ENCODE measurements around the gene CAPN12.
"Not testable (repeated sequence)": the region's sequence is repeated elsewhere in the genome, so short reads cannot be mapped to it uniquely, and the experiment has no call there.

CAPN12 gene, protein sequence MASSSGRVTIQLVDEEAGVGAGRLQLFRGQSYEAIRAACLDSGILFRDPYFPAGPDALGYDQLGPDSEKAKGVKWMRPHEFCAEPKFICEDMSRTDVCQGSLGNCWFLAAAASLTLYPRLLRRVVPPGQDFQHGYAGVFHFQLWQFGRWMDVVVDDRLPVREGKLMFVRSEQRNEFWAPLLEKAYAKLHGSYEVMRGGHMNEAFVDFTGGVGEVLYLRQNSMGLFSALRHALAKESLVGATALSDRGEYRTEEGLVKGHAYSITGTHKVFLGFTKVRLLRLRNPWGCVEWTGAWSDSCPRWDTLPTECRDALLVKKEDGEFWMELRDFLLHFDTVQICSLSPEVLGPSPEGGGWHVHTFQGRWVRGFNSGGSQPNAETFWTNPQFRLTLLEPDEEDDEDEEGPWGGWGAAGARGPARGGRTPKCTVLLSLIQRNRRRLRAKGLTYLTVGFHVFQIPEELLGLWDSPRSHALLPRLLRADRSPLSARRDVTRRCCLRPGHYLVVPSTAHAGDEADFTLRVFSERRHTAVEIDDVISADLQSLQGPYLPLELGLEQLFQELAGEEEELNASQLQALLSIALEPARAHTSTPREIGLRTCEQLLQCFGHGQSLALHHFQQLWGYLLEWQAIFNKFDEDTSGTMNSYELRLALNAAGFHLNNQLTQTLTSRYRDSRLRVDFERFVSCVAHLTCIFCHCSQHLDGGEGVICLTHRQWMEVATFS

DNA sequence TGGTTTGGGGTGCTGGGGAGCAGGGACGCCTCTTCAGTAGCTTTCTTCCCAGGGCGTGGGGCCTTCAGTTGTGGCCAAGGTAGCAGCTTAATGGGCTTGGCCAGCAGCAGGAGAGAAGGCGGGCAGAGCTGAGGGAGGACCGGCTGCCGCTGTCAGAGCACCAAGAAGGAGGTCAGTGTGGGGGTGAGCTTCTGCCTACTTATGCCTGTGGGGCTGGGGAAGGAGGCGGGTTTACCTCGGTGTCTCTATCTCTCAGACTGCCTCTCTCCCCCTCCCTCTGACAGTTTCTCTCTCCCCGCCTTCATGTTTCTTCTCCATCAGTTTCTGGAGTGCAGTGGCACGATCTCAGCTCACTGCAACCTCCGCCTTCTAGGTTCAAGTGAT lies at the start of gene CAPN12:
CAPN12 (minus strand) TSS at position 177 of the 384 bp plus-strand sequence. CDS start 309 bp downstream, outside the sequence.
- DNase-seq = no peak
- no peak for ATAC-seq

DNA sequence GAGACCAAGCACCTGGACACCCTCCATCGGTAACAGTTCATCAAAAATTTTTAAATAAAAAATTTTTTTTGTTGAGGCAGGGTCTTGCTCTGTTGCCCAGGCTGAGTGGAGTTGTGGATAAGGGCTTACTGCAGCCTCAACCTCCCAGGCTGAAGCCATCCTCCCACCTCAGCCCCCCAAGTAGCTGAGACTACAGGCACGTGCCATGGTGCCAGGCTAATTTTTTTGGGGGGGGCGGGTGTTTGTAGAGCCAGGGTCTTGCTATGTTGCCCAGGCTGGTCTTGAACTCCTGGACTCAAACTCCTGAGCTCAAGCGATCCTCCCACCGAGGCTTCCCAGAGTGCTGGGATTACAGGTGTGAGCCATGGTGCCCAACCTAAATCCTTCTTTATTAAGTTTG lies 49.4 kb upstream of the CAPN12 start:
- ATAC-seq = no peak

DNA sequence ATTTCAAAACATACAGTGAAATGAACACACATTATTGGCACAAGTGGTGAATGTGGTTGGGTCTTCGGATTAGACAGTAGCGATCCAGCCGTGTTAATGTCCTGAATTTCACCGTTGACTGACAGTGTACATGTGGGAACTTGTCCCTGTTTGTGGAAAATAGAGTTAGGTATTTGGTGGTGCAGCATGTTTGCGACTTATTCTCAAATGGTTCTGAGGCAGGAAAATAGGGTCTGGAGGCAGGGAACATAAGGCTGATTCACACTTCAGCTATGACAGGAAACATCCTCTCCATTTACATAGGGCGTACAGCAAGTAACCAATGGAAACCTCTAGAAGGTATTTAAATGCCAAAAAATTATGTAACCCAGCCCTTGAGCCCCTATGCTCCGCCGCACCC lies 48.9 kb upstream of the CAPN12 start:
- ATAC-seq = no peak
- no peak for DNase-seq

More for the DNA sequence above, 49.4 kb upstream of the CAPN12 start:
- no peak for DNase-seq

DNA sequence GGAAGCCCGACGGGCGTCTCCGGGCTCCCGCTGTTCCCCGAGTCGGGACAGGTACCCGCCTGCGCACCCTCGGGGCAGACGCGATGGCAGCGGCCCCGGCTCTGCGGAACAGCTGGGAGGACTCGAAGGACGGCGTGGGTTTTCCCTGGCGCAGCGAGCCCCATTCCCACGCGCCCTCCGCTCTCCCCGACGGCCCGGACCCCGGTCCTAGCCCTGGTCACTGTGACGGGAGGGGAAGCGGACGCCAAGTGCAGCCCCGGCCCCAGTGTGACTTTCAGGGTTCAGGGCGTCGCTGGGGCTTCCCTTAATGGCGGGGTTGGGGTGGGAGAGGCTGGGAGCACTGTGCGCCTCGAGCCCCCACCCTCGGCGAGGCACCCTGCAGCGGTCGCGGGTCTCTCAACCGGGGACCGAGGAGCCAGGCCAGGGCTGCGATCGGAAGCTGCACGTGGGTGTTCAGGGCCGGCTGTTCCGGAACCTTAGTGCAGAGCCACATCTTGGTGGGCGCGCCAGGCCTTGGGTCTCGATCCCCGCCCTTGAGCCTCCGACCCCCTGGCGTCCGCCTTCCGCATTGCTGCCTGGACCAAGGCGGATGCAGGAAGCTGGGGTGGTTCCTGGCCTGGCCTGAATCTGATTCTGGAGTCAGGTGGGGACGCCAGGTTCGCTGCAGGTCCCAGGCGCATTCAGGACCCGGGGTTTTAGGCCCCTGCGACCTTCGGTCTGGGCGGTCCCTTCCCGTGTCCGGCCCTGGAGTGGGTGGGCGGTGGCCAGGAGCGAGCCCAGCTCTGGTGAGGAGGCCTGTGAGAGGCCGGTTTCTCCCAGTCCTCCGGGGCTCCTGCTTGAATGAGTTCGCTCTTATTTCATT lies 48.2 kb upstream of the CAPN12 start:
- peak; percentile 70 for DNase-seq

DNA sequence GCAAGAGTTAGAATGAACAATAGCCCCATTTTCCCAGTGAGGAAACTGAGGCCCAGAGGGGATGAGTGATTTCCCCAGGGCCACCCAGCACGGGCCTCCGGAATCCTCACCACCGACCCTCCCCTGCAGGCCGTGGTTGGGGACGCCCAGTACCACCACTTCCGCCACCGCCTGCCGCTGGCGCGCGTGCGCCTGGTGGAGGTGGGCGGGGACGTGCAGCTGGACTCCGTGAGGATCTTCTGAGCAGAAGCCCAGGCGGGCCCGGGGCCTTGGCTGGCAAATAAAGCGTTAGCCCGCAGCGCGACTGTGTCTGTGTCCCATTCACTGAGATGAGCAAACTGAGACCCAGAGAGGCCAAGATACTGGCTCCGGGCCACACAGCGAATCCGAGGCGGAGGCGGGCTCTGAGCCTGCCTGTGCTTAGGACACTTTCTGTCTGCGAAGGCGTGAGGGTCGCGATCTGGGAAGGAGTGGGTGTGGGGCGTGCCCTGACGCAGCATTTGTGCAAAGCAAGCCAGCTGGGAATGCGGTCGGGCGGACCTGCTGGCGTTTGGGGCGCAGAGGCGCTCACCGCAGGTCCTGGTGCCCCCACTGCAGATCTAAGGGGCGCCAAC lies 47.3 kb upstream of the CAPN12 start:
- ATAC-seq = peak; percentile 86

More for the DNA sequence above, 48.2 kb upstream of the CAPN12 start:
- peak; percentile 37 for ATAC-seq

DNA sequence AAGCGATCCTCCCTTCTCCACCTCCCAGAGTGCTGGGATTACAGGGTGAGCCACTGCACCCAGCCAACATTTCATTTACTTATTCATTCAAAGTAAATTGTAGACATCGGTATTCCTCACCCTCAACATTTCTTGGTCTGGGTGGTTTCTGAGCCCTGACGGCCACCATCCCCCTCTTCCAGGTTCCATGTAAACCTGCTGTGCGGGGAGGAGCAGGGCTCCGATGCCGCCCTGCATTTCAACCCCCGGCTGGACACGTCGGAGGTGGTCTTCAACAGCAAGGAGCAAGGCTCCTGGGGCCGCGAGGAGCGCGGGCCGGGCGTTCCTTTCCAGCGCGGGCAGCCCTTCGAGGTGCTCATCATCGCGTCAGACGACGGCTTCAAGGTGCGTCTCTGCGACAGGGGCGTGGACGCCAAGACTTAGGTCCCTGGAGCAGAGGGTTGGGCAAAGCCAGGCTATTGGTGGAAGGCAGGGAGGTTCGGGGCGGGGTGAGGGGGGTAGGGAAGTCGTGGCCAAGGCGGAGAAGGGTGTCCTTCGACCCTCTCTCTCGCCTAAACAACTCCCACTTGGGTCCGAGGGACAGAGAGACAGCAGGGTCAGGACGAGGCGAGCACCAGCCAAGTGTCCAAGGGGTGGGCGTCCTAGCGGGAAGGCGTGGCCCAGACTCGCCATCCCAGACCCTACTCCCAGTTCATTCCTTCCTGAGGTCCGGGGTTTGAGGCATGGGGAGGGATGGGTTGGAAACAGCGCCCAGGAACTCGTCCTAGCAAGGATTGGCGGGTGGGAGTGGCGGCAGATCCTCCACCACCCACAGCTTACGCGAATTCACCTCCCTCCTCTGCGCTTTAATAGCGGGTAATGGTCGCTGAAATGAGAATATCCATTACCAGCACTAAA lies 46.5 kb upstream of the CAPN12 start:
- ATAC-seq, DNase-seq: not testable (repeated sequence)

More for the DNA sequence above, 47.3 kb upstream of the CAPN12 start:
- DNase-seq = not testable (repeated sequence)

DNA sequence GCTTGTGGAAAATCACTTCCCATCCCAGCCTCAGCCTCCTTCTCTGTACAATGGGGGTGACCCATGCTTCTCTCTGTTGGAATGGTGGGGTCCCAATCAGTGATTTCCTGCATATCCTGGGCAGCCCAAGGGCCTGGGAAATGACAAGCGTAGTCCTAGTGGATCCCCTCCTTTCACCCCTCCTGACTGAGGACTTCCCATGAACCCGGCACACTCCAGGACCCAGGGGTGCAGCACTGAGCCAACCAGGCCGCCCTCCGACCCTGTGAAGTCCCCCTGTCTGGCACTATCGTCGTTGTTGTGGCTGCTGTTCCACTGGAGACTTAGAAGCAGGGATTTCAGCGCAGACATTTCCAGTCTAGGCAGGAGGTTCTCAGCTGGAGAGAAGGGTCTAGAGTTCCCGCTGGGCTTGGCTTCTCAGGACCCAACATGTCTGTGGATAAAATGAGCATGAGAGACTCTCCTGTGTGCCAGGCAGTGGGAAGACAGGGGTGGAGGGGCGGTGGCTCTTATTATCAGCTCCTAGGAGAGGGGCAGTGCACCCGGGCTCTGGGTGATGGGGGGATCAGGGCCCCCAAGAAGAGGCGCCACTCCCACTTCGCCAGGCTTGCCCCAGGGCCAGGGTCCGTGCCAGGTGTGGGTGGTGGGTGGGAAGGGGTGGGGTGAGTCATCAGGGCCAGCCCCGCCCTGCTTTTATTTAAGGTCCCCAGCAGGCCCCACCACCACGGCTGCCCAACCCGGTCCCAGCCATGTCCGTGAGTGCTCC lies 44.4 kb upstream of the CAPN12 start, which contains the start of gene LGALS7B:
LGALS7B (plus strand) TSS at position 723 of the 766 bp plus-strand sequence; CDS start at position 750, 27 bp downstream.
- ATAC-seq (no peak), DNase-seq (no peak)

DNA sequence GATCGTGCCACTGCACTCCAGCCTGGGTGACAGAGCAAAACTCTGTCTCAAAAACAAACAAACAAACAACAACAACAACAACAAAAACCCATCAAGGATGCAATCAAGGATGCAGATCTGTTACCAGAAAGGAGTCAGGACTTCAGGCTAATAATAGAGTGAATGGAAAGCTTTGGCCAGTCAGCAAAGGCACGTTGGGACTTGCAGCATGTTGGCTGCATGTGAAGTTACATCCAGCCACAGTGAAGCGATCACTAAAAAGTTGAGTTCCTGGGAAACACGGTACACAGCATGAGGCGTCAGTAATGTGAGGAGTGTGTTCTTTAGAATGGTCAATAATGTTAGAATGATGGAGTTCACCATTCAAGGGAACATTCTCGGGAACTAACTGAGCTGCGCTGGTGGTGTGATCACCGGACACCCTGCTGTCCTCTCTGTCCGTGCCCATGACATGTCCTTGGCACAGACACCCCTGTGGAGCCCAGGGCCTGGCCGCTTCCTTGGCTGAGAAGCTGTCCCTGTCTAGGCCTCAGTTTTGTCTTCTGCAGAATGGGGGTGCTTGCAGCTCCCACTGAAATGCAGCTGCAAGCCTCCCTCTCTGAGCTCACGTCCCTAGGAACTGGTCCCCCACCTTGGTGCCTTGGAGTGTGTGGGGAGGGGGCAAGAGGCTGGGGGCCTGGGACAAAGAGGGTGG lies 42.4 kb upstream of the CAPN12 start:
- DNase-seq (no peak), ATAC-seq (no peak)

DNA sequence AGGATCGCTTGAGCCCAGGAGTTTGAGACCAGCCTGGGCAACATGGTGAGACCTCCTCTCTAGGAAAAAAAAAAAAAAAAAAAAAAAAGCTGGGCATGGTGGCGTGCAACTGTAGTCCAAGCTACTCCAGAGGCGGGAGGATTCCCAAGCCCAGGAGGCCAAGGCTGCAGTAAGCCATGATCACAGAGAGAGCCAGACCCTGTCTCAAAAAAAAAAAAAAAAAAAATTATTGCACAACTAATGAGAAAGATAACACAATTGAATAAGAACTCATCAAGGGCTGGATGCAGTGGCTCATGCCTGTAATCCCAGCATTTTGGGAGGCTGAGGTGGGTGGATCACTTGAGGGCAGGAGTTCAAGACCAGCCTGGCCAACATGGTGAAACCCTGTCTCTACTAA lies 41.8 kb upstream of the CAPN12 start:
- ATAC-seq, DNase-seq: not testable (repeated sequence)

DNA sequence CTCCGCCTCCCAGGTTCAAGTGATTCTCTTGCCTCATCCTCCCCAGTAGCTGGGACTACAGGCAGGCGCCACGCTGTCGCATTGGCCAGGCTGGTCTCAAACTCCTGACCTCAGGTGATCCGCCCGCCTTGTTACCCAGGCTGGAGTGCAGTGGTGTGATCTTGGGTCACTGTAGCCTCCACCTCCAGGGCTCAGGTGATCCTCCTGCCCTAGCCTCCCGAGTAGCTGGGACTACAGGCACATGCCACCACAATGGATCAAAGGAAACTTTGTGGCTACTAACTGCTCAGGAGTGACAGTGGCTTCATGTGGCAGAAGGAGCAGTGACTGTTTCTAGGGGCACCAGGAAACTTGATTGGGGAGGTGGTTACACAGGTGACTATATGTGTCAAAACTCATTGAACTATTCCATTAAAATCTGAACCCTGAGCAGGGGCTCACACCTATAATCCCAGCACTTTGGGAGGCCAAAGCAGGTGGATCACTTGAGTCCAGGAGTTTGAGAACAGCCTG lies 41.0 kb upstream of the CAPN12 start:
- ATAC-seq = no peak
- no peak for DNase-seq

DNA sequence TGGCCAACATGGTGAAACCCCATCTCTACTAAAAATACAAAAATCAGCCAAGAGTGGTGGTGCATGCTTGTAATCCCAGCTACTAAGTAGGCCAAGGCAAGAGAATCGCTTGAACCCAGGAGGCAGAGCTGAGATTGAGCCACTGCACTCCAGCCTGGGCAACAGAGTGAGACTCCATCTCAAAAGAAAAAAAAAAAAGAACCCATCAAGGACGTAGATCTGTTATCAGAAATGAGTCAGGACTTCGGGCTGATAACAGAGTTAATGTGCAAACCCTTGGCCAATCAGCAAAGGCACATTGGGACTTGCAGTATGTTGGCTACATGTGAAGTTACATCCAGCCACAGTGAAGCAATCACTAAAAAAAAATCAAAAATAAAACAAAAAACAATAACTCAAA lies 40.0 kb upstream of the CAPN12 start:
- ATAC-seq (no peak), DNase-seq (no peak)

DNA sequence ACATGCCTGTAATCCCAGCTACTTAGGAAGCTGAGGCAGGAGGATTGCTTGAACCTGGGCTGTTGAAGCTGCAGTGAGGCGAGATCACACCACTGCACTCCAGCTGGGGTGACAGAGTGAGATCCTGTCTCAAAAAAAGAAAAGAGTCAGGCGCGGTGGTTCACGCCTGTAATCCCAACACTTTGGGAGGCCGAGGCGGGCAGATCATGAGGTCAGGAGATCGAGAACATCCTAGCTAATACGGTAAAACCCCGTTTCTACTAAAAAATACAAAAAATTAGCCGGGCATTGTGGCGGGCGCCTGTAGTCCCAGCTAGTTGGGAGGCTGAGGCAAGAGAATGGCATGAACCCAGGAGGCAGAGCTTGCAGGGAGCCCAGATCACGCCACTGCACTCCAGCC lies 37.9 kb upstream of the CAPN12 start:
- DNase-seq, ATAC-seq: not testable (repeated sequence)

DNA sequence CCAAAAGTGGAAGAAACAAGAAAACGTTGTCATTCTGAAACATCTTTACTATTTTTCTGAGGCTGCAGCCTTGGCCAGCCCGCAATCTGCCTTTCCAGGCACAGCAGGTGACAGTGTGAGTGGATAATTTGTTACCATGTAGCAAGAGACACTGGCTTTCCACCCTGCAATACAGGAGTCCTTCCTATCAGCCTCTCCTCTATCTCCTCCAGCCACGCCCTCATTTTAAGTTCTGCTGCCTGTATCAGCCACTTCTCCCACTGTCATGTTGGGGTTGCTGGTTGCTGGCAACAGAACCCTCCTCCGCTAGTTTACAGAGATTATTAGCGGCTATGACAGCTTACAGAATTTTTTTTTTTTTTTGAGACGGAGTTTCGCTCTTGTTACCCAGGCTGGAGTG lies 36.8 kb upstream of the CAPN12 start:
- DNase-seq (no peak), ATAC-seq (no peak)

DNA sequence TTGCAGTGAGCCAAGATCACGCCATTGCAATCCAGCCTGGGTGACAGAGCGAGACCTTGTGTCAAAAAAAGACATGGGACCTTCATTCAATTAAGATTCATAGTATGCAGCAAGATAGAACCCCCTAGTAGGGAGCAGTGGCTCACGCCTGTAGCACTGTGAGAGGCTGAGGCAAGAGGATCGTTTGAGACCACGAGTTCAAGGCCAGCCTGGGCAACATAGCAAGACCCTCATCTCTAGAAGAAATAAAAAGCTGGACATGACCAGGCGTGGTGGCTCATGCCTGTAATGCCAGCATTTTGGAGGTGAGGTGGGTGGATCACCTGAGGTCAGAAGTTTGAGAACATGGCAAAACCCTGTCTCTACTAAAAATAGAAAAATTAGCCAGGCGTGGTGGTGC lies 36.2 kb upstream of the CAPN12 start:
- DNase-seq (no peak), ATAC-seq (no peak)

DNA sequence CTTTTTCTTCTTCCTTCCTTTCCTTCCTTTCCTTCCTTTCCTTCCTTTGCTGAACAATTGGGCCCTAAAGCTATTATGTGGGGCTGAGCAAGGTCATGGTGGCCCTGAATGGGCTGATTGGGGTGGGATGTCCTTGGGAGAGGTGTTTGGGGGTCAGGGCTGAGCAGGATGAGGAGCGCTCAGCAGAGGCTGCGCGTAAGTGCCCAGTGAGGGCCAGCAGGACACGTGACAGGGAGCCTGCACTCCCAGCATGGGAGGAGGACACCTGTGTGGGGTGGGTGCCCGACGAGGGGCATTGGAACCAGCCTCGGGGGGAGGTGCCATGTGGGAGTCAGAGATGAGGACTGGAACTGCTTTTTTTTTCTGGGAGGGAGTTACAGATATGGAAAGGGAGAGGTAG lies 34.5 kb upstream of the CAPN12 start:
- ATAC-seq (no peak), DNase-seq (no peak)

DNA sequence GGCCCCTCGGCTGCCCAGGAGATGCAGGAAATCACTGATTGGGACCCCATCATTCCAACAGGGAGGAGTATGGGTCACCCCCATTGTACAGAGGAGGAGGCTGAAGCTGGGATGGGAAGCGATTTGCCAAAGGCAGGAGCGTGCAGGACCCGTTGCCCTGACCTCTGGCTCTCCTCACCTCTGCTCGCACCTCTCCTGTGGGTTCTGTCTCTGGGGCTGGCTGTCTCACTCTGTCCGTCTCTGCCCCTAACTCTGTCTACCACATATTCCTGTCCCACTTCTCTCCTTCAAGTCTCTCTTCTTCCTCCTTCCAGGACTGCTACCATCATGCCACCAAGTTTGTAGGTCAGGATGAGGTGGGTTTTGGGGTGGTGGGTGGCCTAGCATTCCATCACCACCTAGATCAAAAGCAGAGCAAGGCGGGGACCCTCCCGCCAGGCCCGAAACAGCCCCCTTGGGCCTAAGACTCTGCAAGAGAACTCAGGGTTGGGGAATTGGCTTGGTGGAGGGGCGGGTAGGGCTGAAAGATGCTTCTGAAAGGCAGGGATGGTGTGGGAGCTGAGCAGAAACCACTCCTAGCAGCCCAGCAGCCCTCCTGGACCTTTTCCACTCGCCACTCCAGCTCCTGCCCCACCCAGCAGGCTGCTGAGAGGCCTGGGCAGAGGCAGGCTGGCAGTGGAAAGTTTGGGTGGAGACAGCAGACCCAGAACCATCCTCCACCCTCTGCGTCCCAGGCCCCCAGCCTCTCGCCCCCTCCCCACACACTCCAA lies 30.1 kb upstream of the CAPN12 start:
- DNase-seq (no peak), ATAC-seq (no peak)

DNA sequence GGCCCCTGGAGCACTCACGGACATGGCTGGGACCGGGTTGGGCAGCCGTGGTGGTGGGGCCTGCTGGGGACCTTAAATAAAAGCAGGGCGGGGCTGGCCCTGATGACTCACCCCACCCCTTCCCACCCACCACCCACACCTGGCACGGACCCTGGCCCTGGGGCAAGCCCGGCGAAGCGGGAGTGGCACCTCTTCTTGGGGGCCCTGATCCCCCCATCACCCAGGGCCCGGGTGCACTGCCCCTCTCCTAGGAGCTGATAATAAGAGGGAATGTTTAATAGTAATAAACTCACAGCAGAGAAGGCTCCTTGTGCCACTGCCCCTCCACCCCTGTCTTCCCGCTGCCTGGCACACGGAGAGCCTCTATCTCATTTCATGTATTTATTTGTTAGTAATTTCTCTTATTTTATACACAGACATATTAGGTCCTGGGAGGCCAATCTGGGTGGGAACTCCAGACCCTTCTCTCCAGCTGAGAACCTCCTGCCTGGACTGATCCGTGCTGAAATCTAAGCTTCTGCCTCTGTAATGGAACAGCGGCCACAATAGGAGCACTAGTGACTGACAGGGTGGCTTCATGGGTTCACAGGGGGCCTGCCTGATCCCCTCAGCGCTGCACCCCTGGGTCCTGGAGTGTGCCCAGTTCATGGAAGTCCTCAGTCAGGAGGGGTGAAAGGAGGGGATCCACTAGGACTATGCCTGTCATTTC lies 29.3 kb upstream of the CAPN12 start, which contains the start of gene LGALS7:
LGALS7 (minus strand) TSS at position 49 of the 709 bp plus-strand sequence; CDS start at position 24, 25 bp downstream.
- ATAC-seq (no peak), DNase-seq (no peak)

Measured in stimulated activated naive CD8-positive, alpha-beta T cell treated with anti-CD3 and anti-CD28 coated beads, Interleukin-15, Interleukin-2, amounts not matched to agents 100 U/mL and 50 U/mL, for 24 hours (primary cell).